Measurements from ENCODE around the gene NEUROD1. TPM values are rescaled to one million over a fixed set of nuclear protein-coding genes. Genes with fewer than 3 reads are reported as not detected.

NEUROD1 gene
- total and polyA plus RNA-seq, 9 of the 15 experiments (the other 6 are each of a cell fraction or from before 2014, with no cell fraction given), result not detected

- Histone ChIP-seq H3K9me3 (replicated peaks; ENCODE audit: control insufficient read depth, insufficient read depth, low read depth, low read length) (no peaks in the 10 kb centered on the region), H3K9me1 (ENCODE audit: control insufficient read depth, insufficient read depth, low read length) (no peaks in the 10 kb centered on the region), H2AFZ (ENCODE audit: low read depth, low read length) (no peak overlapping the region), H3K9ac (ENCODE audit: insufficient read depth in 1 of 2, low read depth in 2 of 2, low read length in 2 of 2) (no peak overlapping the region), H3K36me3 (ENCODE audit: control insufficient read depth, insufficient read depth, low read length) (no peaks in the 10 kb centered on the region), H3K4me2 (ENCODE audit: insufficient read depth, low read length) (no peak overlapping the region), H4K20me1 (replicated peaks; ENCODE audit: control insufficient read depth, insufficient read depth, low read length) (no peaks in the 10 kb centered on the region), H3K4me3 (no peak overlapping the region), H3K79me2 (ENCODE audit: control insufficient read depth, insufficient read depth, low read length) (no peaks in the 10 kb centered on the region), H3K4me1 (replicated peaks in 1 of 2; ENCODE audit: control insufficient read depth in 2 of 2, insufficient read depth in 2 of 2, low read length in 2 of 2) (peaks cover 0 to 5% of the 10 kb centered on the region in 2 experiments; a peak in 1 of 5 replicates), H3K27ac (ENCODE audit: extremely low read depth, low read depth, low read length) (no peak overlapping the region), H3K27me3 (ENCODE audit: control insufficient read depth in 2 of 2, insufficient read depth in 2 of 2, low read length in 2 of 2) (peaks cover 29 to 54% of the 10 kb centered on the region in 2 experiments; a peak in 4 of 5 replicates)
- ChIA-PET CTCF (ENCODE audit: low intra/inter-chr PET ratio) (no interaction called here), POLR2A (interaction anchor here (0.8 kb wide), 1 partner anchor 9 kb away, joined by 6 read pairs; no protein-coding TSS in a partner anchor)
- in situ Hi-C loops (cut with MboI) (no loop called here), intact Hi-C loops (cut with micrococcal nuclease) (no loop called here)
- TF ChIP-seq SMARCA4 (IDR thresholded peaks at IDR 0.05) (no peak), RFX5 (IDR thresholded peaks at IDR 0.05; ENCODE audit: low read depth, low read length) (no peak), SRSF1 (IDR thresholded peaks at IDR 0.05; ENCODE audit: low read depth, low read length) (no peak), ELF1 (tag; IDR thresholded peaks at IDR 0.05) (no peak), PKNOX1 (IDR thresholded peaks at IDR 0.05) (no peak), RERE (CRISPR knock-in tag; IDR thresholded peaks at IDR 0.05; ENCODE audit: borderline replicate concordance) (no peak), XRCC4 (IDR thresholded peaks at IDR 0.05; ENCODE audit: extremely low read depth, insufficient read depth, insufficient read length) (no peak), TGIF2 (CRISPR knock-in tag; IDR thresholded peaks at IDR 0.05) (no peak), EP300 (IDR thresholded peaks at IDR 0.05; ENCODE audit: low read length) (no peak), HDAC2 (IDR thresholded peaks at IDR 0.05) (no peak), CBFB (CRISPR knock-in tag; IDR thresholded peaks at IDR 0.05) (no peak), BACH1 (tag; IDR thresholded peaks at IDR 0.05) (no peak), RFX7 (CRISPR knock-in tag; IDR thresholded peaks at IDR 0.05) (no peak), PPARD (CRISPR knock-in tag; IDR thresholded peaks at IDR 0.05) (no peak), KAT7 (CRISPR knock-in tag; IDR thresholded peaks at IDR 0.05; ENCODE audit: borderline replicate concordance) (no peak), ZNF274 (IDR thresholded peaks at IDR 0.05; ENCODE audit: borderline replicate concordance, low read depth, low read length) (no peak)
- 1% methylated on average over 42 of the region's 42 CpGs for WGBS (ENCODE audit: insufficient coverage, low coverage, missing lambda C conversion rate)
- FAIRE-seq, result no peak
- no TSS peak for BruUV-seq (replicated peaks)
- DNase-seq (ENCODE audit: extremely low read depth in 1 of 4, low spot score in 3 of 4), result no peak
- no peak for ATAC-seq
Measured at GRCh38 chr2:181682795-181683517, 2.6 kb upstream of the NEUROD1 start.
